HCEC 1CT (cell line): ENCODE measurements around the gene EIF2S1.
A peak's percentile ranks its signal among the peaks of the same experiment; 100 is the strongest.
"Not testable (repeated sequence)": the region's sequence is repeated elsewhere in the genome, so short reads cannot be mapped to it uniquely, and the experiment has no call there.

Experiments
- DNase-seq: peaks from one replicate; pipeline ENCODE4 v3.0.0-alpha.2; 2017

Gene EIF2S1

GRCh38 chr14:67359775-67360469 lies at the start of gene EIF2S1, which contains the start of gene ATP6V1D:
Gene EIF2S1 (plus strand): TSS chr14:67360328. CDS start chr14:67364768, 4,440 bp downstream.
Gene ATP6V1D (minus strand): TSS chr14:67359804. CDS start chr14:67359698, 106 bp downstream.
- DNase-seq: peak; percentile 99

- no peak for DNase-seq
Measured at GRCh38 chr14:67311868-67312267, 48.3 kb upstream of the EIF2S1 start.

- DNase-seq: no peak
Measured at GRCh38 chr14:67313153-67313552, 47.0 kb upstream of the EIF2S1 start.

GRCh38 chr14:67317822-67318221 lies 42.3 kb upstream of the EIF2S1 start:
- no peak for DNase-seq

- DNase-seq: peak; percentile 51
Measured at GRCh38 chr14:67319142-67319541, 41.0 kb upstream of the EIF2S1 start.

- DNase-seq: not testable (repeated sequence)
Measured at GRCh38 chr14:67329666-67330065, 30.5 kb upstream of the EIF2S1 start.

GRCh38 chr14:67331368-67332125 lies 28.6 kb upstream of the EIF2S1 start:
- DNase-seq: no peak

GRCh38 chr14:67332468-67332867 lies 27.7 kb upstream of the EIF2S1 start:
- DNase-seq: no peak

- DNase-seq: no peak
Measured at GRCh38 chr14:67335781-67336180, 24.3 kb upstream of the EIF2S1 start.

- not testable (repeated sequence) for DNase-seq
Measured at GRCh38 chr14:67341231-67341630, 18.9 kb upstream of the EIF2S1 start.

GRCh38 chr14:67343601-67344230 lies 16.4 kb upstream of the EIF2S1 start:
- peak; percentile 11 for DNase-seq

GRCh38 chr14:67345583-67345982 lies 14.5 kb upstream of the EIF2S1 start:
- no peak for DNase-seq

GRCh38 chr14:67352055-67352454 lies 8.1 kb upstream of the EIF2S1 start:
- no peak for DNase-seq

- no peak for DNase-seq
Measured at GRCh38 chr14:67357186-67357968, 2.8 kb upstream of the EIF2S1 start.

- DNase-seq: no peak
Measured at GRCh38 chr14:67357969-67358354, 2.2 kb upstream of the EIF2S1 start.

- DNase-seq: peak; percentile 72
Measured at GRCh38 chr14:67358924-67359774, 979 bp upstream of the EIF2S1 start.

GRCh38 chr14:67360470-67361206 lies 510 bp downstream of the EIF2S1 start:
- no peak for DNase-seq

- no peak for DNase-seq
Measured at GRCh38 chr14:67365476-67365875, 5.3 kb downstream of the EIF2S1 start.

- DNase-seq: peak; percentile 46
Measured at GRCh38 chr14:67370830-67371229, 10.7 kb downstream of the EIF2S1 start.

GRCh38 chr14:67371247-67372148 lies 11.4 kb downstream of the EIF2S1 start:
- no peak for DNase-seq
